ENCODE results near the gene GRIFIN.
A peak's percentile ranks its signal among the peaks of the same experiment; 100 is the strongest.

The GRIFIN gene

DNA sequence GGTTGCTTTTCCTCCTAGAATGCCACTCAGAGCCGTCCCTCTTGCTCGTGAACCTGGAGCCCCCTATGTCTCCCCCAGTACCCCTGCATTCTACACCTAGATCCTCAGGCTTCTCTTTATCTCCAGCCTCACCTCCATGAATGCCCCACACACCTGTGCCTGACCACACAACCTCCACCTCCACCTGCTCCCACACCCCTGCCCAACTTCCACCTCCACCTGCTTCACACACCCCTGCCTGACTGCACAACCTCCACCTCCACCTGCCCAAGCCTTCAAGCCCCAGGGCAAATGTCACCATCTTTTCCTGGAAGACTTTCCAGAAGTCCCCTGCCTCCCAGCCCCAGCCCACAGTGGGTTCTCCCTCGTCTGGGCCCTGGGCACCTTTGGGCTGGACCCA, 36.5 kb upstream of the GRIFIN start:
- no peak for DNase-seq (ENCODE audit: low read depth, low spot score)

GRCh38 chr7:2512179-2512661, 36.0 kb upstream of the GRIFIN start:
- no peak for DNase-seq (ENCODE audit: low read depth, low spot score)

DNA sequence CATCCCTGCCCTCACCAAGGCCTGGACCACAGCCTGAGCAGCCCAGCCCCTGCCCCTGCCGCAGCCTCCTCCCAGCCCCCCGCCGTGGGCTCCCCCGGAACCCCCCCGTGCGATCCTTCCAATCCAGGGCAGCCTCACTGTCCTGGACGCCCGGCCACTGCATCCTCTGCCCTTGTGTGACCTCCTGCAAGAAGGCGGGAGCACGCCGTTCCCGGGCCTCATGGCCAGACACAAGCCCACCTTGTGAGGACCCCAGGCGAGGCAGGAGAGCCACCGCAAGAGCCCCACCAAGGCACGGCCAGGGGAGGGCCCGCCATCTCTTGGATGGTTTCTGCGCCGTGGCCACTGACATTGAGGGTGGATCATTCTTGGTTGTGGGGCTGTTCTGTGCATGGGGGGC, 35.6 kb upstream of the GRIFIN start:
- no peak for DNase-seq (ENCODE audit: low read depth, low spot score)

DNA sequence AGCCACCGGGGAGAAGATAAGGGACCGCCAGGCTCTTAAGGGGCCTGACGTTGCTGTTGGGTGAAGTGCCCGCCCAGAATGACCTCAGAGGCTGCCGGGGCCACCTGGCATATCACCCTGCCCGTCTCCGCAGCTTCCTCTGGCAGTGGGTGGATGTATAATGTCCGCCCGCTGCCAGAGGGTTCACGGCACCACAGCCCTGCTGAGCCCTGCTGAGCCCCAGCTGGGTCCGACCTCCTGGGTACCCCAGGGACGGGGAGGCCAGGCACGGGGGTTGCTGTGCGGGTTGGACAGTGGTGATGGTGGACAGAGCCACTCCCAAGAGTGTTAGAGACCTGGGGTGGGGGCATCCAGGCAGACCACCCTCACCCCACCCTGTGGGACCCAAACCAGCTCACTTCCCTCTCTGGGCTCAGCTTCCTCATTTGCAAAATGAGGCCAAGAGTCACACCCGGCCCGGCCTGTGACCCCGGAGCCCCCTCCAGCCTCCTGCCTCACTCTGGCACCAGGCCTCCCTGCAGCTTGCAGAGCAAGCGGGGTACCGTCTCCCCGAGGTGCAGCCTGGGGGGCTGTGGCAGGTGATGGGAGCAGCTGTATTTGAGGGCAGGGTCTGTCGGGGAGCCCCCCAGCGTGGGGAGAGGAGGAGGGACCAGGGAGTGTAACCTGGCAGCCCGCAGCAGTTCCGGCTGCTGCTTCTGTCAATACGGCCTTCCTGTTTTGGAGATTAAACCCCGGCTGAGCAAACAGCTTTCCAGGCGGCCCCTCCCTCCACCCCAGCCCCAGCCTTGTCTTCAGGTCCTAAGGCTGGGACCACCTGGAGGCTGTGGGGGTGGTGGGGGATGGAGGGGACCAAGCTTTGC, 34.9 kb upstream of the GRIFIN start:
- no peak for DNase-seq (ENCODE audit: low read depth, low spot score)

DNA sequence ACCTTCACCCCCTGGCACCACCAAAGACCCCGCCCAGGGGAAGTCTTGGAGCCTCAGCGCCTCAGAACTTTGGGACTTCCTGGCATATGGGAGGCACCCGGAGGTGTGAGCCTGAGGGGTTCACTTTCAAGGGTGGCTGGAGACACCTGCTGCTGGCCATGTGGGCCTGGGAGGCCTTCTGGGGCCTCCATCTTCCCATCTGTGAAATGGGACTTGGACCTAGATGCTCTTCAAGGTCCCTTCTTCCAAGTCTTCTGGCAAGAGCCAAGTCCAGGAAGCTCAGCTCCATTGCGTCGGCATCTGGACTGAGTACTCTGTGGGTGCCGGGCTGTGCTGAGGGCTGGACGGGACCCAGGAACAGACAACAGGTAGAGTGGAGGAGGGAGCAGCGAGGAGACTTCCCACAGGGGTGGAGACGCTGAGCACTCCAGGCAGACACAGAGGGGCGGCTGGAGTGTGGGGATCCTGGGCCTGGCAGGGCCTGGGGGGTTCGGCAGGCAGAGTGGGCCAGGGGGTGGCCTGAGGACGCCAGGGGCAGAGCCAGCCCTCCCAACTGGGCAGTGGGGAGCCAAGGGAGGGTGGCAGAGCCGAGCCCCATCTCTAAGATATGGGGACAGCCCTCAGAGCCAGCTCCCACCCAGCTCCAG, 34.1 kb upstream of the GRIFIN start:
- no peak for DNase-seq (ENCODE audit: low read depth, low spot score)

- no peak for DNase-seq (ENCODE audit: low read depth, low spot score)
Observed at GRCh38 chr7:2509298-2509906, 33.2 kb upstream of the GRIFIN start.

DNA sequence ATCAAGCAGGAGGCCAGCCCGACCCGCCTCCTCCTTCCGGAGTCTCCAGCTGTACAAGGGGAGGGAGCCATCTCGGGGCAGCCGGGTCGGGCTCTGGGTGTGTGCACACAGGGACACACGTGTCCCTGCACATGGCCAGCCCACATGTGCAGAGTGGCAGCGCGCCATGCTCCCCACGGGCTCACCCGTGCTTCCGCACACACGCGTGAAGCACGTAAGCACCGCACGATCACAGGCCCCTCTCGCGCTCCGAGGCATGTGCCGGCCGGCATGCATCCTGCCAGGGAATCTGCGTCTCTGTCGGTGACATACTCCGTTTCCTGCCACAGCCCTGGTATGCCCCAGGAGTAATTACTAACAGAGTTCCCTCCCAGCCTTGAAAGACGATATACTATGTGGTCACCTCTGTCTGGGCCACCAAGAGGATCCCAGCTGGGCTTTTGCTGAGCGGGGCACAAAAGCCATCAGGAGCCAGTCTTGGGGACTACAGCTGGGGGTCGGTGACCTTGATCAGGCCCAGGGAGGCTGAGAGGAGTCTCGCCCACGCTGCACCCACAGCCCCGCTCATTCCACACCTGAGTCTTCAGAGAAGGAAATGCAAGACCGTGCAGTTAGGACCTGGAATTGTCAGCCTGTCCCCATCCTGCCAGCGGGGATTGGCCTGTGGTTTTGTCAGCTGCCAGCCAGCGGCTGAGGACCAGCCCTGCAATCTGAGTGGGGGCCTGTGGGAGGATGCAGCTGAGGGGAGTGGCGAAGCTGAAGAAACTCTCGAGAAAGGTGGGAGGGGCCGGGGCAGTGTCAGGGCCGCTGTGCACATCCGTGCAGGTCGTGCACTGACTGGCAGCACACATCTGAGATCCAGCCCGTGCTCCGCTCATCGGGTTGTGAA, 32.4 kb upstream of the GRIFIN start:
- peak; percentile 57 for DNase-seq (ENCODE audit: low read depth, low spot score)

- no peak for DNase-seq (ENCODE audit: low read depth, low spot score)
Observed at GRCh38 chr7:2507917-2508306, 31.7 kb upstream of the GRIFIN start.

DNA sequence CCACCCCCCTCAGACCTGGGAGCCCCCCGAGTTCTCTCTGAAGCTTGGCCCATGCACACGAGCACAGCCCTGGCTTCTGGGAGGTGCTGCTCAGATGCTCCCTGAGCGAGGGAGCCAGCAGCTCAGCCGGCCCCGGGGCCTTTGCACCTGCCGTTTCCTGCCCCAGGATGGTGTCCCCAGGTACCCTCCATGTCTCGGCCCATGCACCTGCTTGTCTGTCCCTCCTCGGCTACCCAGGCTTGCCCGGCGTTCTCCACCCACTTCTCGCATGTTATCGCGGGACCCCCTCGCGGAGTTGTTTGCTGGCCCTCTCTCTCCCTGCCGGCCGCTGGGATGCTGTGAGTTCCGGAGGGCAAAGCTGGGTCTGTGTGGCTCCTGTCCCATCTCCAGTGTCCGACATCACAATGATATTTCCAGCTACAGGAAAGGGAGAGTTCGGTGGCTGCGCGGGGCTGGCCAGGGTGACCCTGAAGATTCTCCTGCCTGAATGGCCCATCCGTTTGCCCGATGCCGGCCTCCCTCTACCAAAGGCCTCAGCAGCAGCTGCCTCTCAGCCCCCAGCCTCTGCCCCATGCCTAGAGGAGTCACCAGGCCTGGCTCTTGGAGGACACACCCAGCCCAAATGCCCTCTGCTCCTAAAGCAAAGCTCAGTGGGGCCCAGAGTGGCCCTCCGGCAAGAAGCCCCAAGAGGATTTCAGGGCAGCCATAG, 31.2 kb upstream of the GRIFIN start:
- no peak for DNase-seq (ENCODE audit: low read depth, low spot score)

GRCh38 chr7:2505401-2505800, 29.2 kb upstream of the GRIFIN start:
- no peak for DNase-seq (ENCODE audit: low read depth, low spot score)

GRCh38 chr7:2504889-2505375, 28.7 kb upstream of the GRIFIN start:
- no peak for DNase-seq (ENCODE audit: low read depth, low spot score)

GRCh38 chr7:2504128-2504888, 28.1 kb upstream of the GRIFIN start:
- DNase-seq (ENCODE audit: low read depth, low spot score): no peak

DNA sequence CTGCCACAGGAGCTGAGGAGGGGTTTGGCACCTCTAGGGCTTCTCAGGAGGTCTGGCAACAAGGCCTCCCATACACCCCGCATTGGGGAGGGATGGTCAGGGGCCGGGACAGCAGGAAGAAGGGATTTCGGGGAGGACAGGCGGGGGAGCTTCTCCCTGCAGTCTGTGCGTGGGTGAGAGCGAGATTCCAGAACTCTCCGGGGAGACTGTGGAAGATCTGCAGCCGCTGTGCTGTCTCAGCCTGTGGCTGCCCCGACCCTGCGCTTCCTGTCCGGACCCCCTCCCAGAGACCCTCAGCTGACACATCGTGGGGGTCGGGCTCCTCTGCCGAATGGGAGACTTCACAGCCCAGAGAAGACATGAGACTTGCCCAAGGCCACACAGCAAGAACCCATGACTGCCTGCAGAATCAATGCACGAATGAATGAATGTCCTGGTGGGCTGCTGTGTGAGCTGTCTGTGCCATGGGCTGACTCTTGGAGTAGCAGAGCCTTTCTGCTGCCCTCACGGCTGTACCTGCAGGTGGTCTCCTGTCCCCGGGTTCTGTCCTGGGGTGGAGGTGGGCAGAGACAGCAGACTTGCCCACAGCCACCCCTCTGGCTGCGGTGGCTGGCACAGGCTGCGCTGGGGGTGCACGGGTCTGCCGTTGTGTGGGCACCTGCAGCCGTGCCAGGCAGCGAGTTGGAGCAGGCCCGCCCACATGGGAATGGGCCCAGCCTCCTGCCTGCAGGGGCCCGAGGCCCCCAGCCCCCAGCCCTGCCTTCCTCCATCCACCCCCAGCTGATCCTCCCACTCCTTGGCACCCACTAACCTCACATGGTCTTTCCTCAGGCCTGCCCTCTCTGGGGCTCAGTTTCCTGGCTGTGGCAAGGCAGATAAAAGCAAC, 27.1 kb upstream of the GRIFIN start:
- no peak for DNase-seq (ENCODE audit: low read depth, low spot score)

DNA sequence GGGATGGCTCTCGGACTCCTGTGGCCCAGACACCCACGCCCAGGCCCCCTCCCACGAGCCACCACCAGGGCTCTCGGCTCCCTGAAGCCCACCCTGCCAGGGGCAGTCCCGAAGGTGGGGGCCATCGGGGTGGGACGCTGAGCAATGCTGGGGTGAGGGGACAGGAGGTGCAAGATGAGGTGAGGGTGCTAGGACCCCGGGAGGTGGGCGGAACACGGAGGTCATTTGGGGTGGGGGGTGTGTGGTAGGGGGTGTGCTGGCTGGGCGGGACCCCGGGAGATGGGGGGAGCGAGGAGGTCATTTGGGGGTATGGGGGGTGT, 26.4 kb upstream of the GRIFIN start:
- no peak for DNase-seq (ENCODE audit: low read depth, low spot score)

DNA sequence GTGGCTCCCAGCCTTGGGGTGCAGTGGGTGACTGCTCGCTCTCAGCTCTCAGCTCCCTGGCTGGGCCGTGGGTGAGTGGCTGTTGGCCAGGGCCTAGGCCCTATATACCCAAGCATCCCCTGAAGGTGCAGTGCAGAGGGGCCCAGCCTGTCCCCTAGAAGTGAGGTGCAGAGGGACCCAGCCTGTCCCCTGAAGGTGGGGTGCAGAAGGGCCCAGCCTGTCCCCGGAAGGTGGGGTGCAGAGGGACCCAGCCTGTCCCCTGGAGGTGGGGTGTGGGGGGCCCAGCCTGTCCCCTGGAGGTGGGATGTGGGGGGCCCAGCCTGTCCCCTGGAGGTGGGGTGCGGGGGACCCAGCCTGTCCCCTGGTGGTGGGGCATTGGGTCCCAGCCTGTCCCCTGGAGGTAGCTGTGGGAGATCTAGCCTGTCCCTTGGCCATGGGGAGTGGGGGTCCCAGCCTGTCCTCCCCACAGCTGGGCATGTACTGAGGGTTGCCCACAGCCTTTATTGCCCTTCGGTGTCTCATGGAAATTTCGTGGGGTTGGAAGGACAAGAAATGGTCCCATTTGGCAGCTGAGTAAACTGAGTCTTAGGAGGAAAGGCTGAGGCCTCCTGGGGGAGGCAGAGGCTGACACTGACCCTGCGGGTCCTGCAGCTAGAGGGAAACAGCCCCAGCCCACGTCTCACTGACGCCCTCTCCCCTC, 25.9 kb upstream of the GRIFIN start:
- no peak for DNase-seq (ENCODE audit: low read depth, low spot score)

DNA sequence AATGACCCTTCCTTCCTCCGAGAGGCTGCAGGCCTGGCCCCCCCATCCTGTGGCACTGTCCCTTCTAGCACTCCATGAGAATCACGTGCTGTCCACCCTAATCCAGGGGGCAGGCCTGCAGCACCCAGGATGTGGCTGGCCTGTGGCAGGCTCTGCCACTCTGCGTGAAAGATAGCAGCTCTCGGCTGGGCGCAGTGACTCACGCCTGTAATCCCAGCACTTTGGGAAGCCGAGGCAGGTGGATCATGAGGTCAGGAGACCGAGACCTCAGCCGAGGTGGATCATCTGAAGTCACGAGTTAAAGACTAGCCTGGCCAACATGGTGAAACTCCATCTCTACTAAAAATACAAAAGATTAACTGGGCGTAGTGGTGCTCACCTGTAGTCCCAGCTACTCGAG, 24.5 kb upstream of the GRIFIN start:
- DNase-seq (ENCODE audit: low read depth, low spot score): no peak

DNA sequence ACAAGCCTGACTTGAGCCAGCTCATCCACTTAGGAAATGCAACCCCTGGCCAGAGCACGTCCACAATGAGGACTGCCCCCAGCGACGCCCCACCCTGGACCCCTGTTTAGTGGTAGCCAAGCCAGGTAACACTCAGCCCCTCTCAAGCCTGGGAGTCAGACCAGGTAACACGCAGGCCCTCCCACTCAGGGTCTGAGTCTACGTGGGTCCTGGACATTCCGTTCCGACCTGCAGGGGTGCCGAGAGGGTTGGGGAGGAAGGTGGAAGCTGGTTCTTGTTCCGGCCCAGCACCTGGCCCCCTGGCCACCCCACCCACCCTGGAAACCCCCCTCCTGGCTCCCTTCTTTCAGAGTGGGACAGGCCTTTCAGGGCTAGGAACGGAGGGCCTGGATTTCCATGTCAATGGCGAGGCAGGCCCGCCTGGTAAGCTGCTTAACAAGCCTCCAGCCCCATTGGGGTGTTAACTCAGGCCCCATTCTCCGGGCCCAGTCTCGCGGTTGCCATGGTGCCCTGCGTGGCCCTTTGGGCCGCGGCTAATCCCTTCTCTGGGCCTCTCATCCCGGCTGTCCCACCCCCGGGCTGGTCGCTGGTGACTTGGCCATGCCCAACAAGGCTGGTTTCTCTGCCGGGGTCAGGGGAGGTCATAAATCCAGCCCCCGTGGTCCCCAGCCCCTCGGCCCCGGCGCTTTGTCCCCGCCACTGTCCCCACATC, 23.7 kb upstream of the GRIFIN start:
- DNase-seq (ENCODE audit: low read depth, low spot score): no peak

DNA sequence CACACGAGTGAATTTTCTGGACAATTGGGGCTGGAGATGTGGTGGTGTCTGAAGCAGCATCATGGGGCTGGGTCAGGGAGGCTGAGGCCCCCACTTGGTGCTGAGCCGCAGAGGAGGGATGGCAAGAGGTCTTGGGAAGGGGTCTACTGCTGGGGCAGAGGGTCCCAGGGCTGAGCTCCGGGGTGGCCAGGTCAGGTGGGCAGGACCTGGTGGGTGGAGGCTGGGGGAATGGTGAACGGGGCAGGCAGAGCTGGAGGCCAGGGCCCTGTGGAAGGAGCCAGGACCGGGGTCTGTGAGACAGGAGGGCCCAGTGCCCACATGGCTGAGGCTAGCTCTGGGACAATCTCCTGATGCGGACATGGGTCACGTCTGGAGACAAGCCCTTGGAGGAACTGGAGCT, 23.0 kb upstream of the GRIFIN start:
- DNase-seq (ENCODE audit: low read depth, low spot score): no peak

Measured in activated CD4-positive, CD25-positive, alpha-beta regulatory T cell treated with anti-CD3 and anti-CD28 coated beads, Interleukin-2, amount 50 U/mL, for 16 hours (primary cell).